H9 (cell line): ENCODE data around the gene PHF20. TPM values are rescaled to one million over a fixed set of nuclear protein-coding genes. Genes with fewer than 3 reads are reported as not detected.

Experiments
- DNase-seq: peaks from one replicate; pipeline ENCODE4 v3.0.0-alpha.2; 2017
- H2AFZ ChIP-seq: one replicate; pipeline ENCODE4 v1.6.1; 2013; ENCODE audit warnings: mild to moderate bottlenecking, low read length, control low read depth, moderate library complexity
- H2AK5ac ChIP-seq: 2 replicates; pipeline ENCODE4 v1.6.1; 2013; ENCODE audit warnings: low read length, control low read depth, mixed read lengths; ENCODE audit not compliant: insufficient read length
- H2BK120ac ChIP-seq: one replicate; pipeline ENCODE4 v1.6.1; 2013; ENCODE audit warnings: low read depth, mild to moderate bottlenecking, low read length, control low read depth, inconsistent platforms; ENCODE audit not compliant: poor library complexity, severe bottlenecking
- H2BK12ac ChIP-seq: 2 replicates; pipeline ENCODE4 v1.6.1; 2013; ENCODE audit warnings: low read length, control low read depth, mixed read lengths, low read depth; ENCODE audit not compliant: insufficient read length
- H2BK15ac ChIP-seq: 2 replicates; pipeline ENCODE4 v1.6.1; 2013; ENCODE audit warnings: low read depth, low read length, control low read depth
- H2BK20ac ChIP-seq: one replicate; pipeline ENCODE4 v1.6.1; 2013; ENCODE audit warnings: low read depth, mild to moderate bottlenecking, low read length, control low read depth, inconsistent platforms; ENCODE audit not compliant: poor library complexity, severe bottlenecking
- H2BK5ac ChIP-seq: 2 replicates; pipeline ENCODE4 v1.6.1; 2013; ENCODE audit warnings: low read length, control low read depth, mixed read lengths; ENCODE audit not compliant: insufficient read length
- H3K14ac ChIP-seq: 2 replicates; pipeline ENCODE4 v1.6.1; 2013; ENCODE audit warnings: low read length, control low read depth; ENCODE audit not compliant: insufficient read depth
- H3K18ac ChIP-seq: 2 replicates; pipeline ENCODE4 v1.6.1; 2013; ENCODE audit warnings: low read depth, mild to moderate bottlenecking, mixed read lengths, low read length, control low read depth; ENCODE audit not compliant: insufficient read length
- H3K23ac ChIP-seq: 2 replicates; pipeline ENCODE4 v1.6.1; 2013; ENCODE audit warnings: low read length, control low read depth, mixed read lengths, low read depth; ENCODE audit not compliant: insufficient read length
- H3K23me2 ChIP-seq: 2 replicates; pipeline ENCODE4 v1.6.1; 2013; ENCODE audit warnings: low read depth, mild to moderate bottlenecking, mixed read lengths, low read length, control low read depth; ENCODE audit not compliant: insufficient read length, poor library complexity, severe bottlenecking
- H3K27ac ChIP-seq: 2 replicates; pipeline ENCODE4 v1.5.1; 2013; ENCODE audit warnings: low read length, control low read depth, mixed read lengths, low read depth; ENCODE audit not compliant: insufficient read length
- H3K27me3 ChIP-seq: 2 replicates; pipeline ENCODE4 v1.6.1; 2013; ENCODE audit warnings: low read length, control low read depth, inconsistent platforms; ENCODE audit not compliant: insufficient read depth
- H3K4ac ChIP-seq: 2 replicates; pipeline ENCODE4 v1.6.1; 2013; ENCODE audit warnings: low read depth, mild to moderate bottlenecking, control low read depth, inconsistent platforms, low read length, moderate library complexity
- H3K4me1 ChIP-seq: 2 replicates; pipeline ENCODE4 v1.6.1; 2013; ENCODE audit warnings: low read length, control low read depth, inconsistent platforms; ENCODE audit not compliant: insufficient read depth
- H3K4me2 ChIP-seq: 2 replicates; pipeline ENCODE4 v1.6.1; 2013; ENCODE audit warnings: low read length, control low read depth, mixed read lengths; ENCODE audit not compliant: insufficient read length, insufficient read depth
- H3K56ac ChIP-seq: 2 replicates; pipeline ENCODE4 v1.6.1; 2013; ENCODE audit warnings: low read depth, mild to moderate bottlenecking, mixed read lengths, low read length, control low read depth; ENCODE audit not compliant: insufficient read length
- H3K79me1 ChIP-seq: 2 replicates; pipeline ENCODE4 v1.6.1; 2013; ENCODE audit warnings: low read depth, mild to moderate bottlenecking, moderate library complexity, low read length, control low read depth, inconsistent platforms; ENCODE audit not compliant: insufficient read depth, poor library complexity, severe bottlenecking
- H3K79me2 ChIP-seq: 2 replicates; pipeline ENCODE4 v1.6.1; 2013; ENCODE audit warnings: low read length, control low read depth, inconsistent platforms; ENCODE audit not compliant: insufficient read depth
- H3K9ac ChIP-seq: 2 replicates; pipeline ENCODE4 v1.6.1; 2013; ENCODE audit warnings: low read length, control low read depth, mixed read lengths; ENCODE audit not compliant: insufficient read length; ENCODE audit errors: extremely low read depth
- H3K9me3 ChIP-seq: one replicate; pipeline ENCODE4 v1.6.1; 2013; ENCODE audit warnings: low read depth, low read length, inconsistent platforms; ENCODE audit not compliant: control insufficient read depth
- H3T11ph ChIP-seq: one replicate; pipeline ENCODE4 v1.6.1; 2013; ENCODE audit warnings: mild to moderate bottlenecking, low read length, control low read depth, inconsistent platforms
- H4K20me1 ChIP-seq: one replicate; pipeline ENCODE4 v1.6.1; 2013; ENCODE audit not compliant: control insufficient read depth, insufficient read length, insufficient read depth
- H4K5ac ChIP-seq: 2 replicates; pipeline ENCODE4 v1.6.1; 2013; ENCODE audit warnings: low read depth, mild to moderate bottlenecking, mixed read lengths, low read length, control low read depth; ENCODE audit not compliant: insufficient read length
- H4K8ac ChIP-seq: replicated peaks from 2 replicates; pipeline ENCODE4 v1.6.1; 2013; ENCODE audit warnings: low read length, control low read depth, mixed read lengths, low read depth; ENCODE audit not compliant: insufficient read length
- H4K91ac ChIP-seq: 2 replicates; pipeline ENCODE4 v1.6.1; 2013; ENCODE audit warnings: low read depth, mild to moderate bottlenecking, moderate library complexity, mixed read lengths, low read length, control low read depth; ENCODE audit not compliant: insufficient read length
- H3K27ac Mint-ChIP-seq, 3 experiments: 2 replicates in 2 of 3; 3 replicates in 1 of 3; pipeline ENCODE4 v1.8.0; 2020 to 2021; ENCODE audit warnings: mixed read lengths in 3 of 3, mild to moderate bottlenecking in 1 of 3, moderate library complexity in 1 of 3
- H3K27me3 Mint-ChIP-seq: 2 replicates; pipeline ENCODE4 v1.8.0; 2021; ENCODE audit warnings: low read depth, mild to moderate bottlenecking, moderate library complexity, mixed read lengths
- H3K36me3 Mint-ChIP-seq, 3 experiments: 2 replicates in 2 of 3; 3 replicates in 1 of 3; pipeline ENCODE4 v1.8.0; 2020 to 2021; ENCODE audit warnings: low read depth in 3 of 3, mixed read lengths in 3 of 3; ENCODE audit not compliant: insufficient read depth in 1 of 3
- H3K4me1 Mint-ChIP-seq, 2 experiments: 2 replicates each; pipeline ENCODE4 v1.8.0; 2020; ENCODE audit warnings: mixed read lengths in 2 of 2
- H3K4me3 Mint-ChIP-seq, 2 experiments: 2 replicates in 1 of 2; 3 replicates in 1 of 2; pipeline ENCODE4 v1.8.0; 2020 to 2021; ENCODE audit warnings: mild to moderate bottlenecking in 2 of 2, mixed read lengths in 2 of 2, moderate library complexity in 1 of 2
- H3K9me3 Mint-ChIP-seq, 2 experiments: 2 replicates in 1 of 2; 3 replicates in 1 of 2; pipeline ENCODE4 v1.8.0; 2020; ENCODE audit warnings: mild to moderate bottlenecking in 2 of 2, mixed read lengths in 2 of 2, moderate library complexity in 1 of 2
- CTCF ChIP-seq: fragments of 200-600 bp; sonication (generic); conservative IDR thresholded peaks from 3 replicates; pipeline ENCODE4 v1.8.0; 2021; ENCODE audit warnings: antibody characterized with exemption, mild to moderate bottlenecking
- whole genome bisulfite sequencing: extraction: QIAGEN DNeasy Blood & Tissue Kit; methylation state at CpG from one replicate; pipeline ENCODE4 v1.1.7; 2013; ENCODE audit warnings: missing lambda C conversion rate, low lambda C conversion rate, mixed read lengths; ENCODE audit not compliant: insufficient read length; ENCODE audit errors: extremely low coverage; 5-methylcytosine and 5-hydroxymethylcytosine counted together
- total RNA-seq: library from RNA; stranded (reverse); gene quantifications from 2 replicates; pipeline ENCODE4 v1.2.1, GENCODE V29; 2021

Gene PHF20
- total RNA-seq, 1 experiment from 2014 or later: 50.3 TPM

DNA sequence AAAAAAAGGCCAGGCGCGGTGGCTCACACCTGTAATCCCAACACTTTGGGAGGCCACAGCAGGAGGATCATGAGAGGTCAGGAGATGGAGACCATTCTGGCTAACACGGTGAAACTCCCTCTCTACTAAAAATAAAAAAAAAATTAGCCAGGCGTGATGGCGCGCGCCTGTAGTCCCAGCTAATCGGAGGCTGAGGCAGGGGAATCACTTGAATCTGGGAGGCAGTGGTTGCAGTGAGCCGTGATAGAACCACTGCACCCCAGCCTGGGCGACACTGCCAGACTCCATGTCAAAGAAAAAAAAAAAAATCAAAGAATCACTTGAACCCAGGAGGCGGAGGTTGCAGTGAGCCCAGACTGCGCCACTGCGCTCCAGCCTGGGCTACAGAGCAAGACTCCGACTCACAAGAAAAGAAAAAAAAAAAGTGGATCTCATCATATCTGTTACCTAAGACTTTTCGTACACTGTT, 33.9 kb upstream of the PHF20 start:
- Histone ChIP-seq H3K4me1 (no peaks in the 10 kb centered on the region), H4K20me1 (no peaks in the 10 kb centered on the region), H3K56ac (no peak overlapping the region), H3K14ac (no peak overlapping the region), H3K18ac (no peak overlapping the region), H2BK20ac (no peak overlapping the region), H4K8ac (no peak overlapping the region), H2BK120ac (no peak overlapping the region), H3K4ac (no peak overlapping the region), H2BK12ac (no peak overlapping the region), H3K9me3 (no peaks in the 10 kb centered on the region), H3K79me2 (peaks cover 41% of the 10 kb centered on the region), H2AK5ac (no peak overlapping the region), H3K23me2 (no peaks in the 10 kb centered on the region), H2AFZ (no peak overlapping the region), H3K27ac (no peak overlapping the region), H3K23ac (no peak overlapping the region), H3T11ph (no peak overlapping the region), H2BK15ac (no peak overlapping the region), H2BK5ac (no peak overlapping the region), H3K79me1 (peaks cover 5% of the 10 kb centered on the region), H4K91ac (no peak overlapping the region), H4K5ac (no peak overlapping the region), H3K4me2 (no peak overlapping the region), H3K9ac (no peak overlapping the region), H3K27me3 (no peaks in the 10 kb centered on the region)
- DNase-seq: no peak
- H3K36me3 Mint-ChIP-seq: peaks cover 60 to 88% (median 85%) of the 10 kb centered on the region in 3 experiments
- TF ChIP-seq CTCF: no peak
- H3K9me3 Mint-ChIP-seq: peaks cover 3 to 6% of the 10 kb centered on the region in 2 experiments; a peak in 4 of 5 replicates
- no CpG with 5 or more reads among the region's 15 CpGs for WGBS
- peaks cover 19 to 26% of the 10 kb centered on the region in 2 experiments for H3K4me1 Mint-ChIP-seq
- H3K27ac Mint-ChIP-seq: peak overlapping the region in 1 of 3 experiments; percentile 80; a peak in 1 of 7 replicates
- peak overlapping the region; percentile 13 to 43; a peak in 3 of 5 replicates for H3K4me3 Mint-ChIP-seq
- H3K27me3 Mint-ChIP-seq: no peaks in the 10 kb centered on the region; the same call in 1 of the 2 replicates
